ENCODE measurements around the gene NPLOC4. TPM values are rescaled to one million over a fixed set of nuclear protein-coding genes. Genes with fewer than 3 reads are reported as not detected.

The NPLOC4 gene
- total and polyA plus RNA-seq, 9 of the 15 experiments (the other 6 are each of a cell fraction or from before 2014, with no cell fraction given) = 1.5 to 116 (median 64.5) TPM

DNA sequence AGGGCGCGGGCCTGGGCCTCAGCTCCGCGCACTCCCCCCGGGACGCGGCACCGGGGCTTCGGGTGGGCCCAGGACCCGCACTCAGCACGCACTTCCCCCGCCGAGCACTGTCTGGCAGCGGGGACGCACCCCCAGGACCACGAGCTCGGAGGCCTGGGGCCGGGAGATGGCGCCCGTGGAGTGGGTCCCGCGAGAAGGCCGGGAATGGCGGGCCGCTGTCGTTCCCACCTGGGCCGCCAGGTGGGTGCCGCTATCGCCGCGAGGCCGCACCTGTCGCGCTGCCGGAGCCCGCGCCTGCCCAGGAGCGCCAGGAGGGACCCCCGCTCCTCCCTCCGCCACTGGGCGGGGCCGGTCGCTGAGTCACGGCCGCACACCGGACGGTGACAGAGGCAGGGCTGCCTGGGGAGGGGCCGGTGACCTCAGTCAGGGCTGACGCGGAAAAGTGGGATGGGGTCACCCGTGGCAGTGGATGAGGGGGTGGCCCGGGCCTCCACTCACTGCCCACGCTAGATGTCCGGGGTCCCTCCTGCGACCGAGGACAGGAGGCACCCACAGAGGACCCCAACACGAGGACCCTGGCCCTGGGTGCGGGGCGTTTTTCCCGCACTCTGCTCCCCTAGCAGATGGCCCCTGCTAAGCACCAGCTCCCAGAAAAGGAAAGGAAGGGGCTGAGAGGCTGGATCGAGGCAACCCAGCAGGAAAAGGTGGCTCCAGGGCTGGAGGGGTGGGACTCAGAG lies 117.5 kb downstream of the NPLOC4 start (continued):
- TF ChIP-seq ZC3H11A (IDR thresholded peaks at IDR 0.05; ENCODE audit: low read depth, low read length) = no peak
- no peak for TF ChIP-seq PHTF2 (CRISPR knock-in tag; IDR thresholded peaks at IDR 0.05)
- no peak for TF ChIP-seq MLLT1 (IDR thresholded peaks at IDR 0.05)
- peak; percentile 95 for TF ChIP-seq ZEB2 (IDR thresholded peaks at IDR 0.05)
- peak in 1 of 2 experiments; percentile 31; a peak in 1 of 4 replicates for TF ChIP-seq FOXA3 (CRISPR knock-in tag; conservative IDR thresholded peaks at IDR 0.05 in 1 of 2, IDR thresholded peaks at IDR 0.05 in 1 of 2)
- TF ChIP-seq STAG1 (CRISPR knock-in tag; IDR thresholded peaks at IDR 0.05; ENCODE audit: borderline replicate concordance) = 0 out of 2 replicates have a peak, but pooled peaks have one; percentile 6
- no peak for TF ChIP-seq HMG20A (CRISPR knock-in tag; conservative IDR thresholded peaks at IDR 0.05)
- no peak; the same call in 1 of the 2 replicates for TF ChIP-seq ZBTB1 (CRISPR knock-in tag; IDR thresholded peaks at IDR 0.05; ENCODE audit: borderline replicate concordance, low read depth)
- TF ChIP-seq MTF1 (CRISPR knock-in tag; IDR thresholded peaks at IDR 0.05; ENCODE audit: borderline replicate concordance) = no peak
- no peak for TF ChIP-seq POLR2AphosphoS2 (IDR thresholded peaks at IDR 0.05; ENCODE audit: low read length)
- no peak for TF ChIP-seq BRF1 (IDR thresholded peaks at IDR 0.05; ENCODE audit: borderline replicate concordance, extremely low read depth, insufficient read length)
- TF ChIP-seq, protein P1, sequence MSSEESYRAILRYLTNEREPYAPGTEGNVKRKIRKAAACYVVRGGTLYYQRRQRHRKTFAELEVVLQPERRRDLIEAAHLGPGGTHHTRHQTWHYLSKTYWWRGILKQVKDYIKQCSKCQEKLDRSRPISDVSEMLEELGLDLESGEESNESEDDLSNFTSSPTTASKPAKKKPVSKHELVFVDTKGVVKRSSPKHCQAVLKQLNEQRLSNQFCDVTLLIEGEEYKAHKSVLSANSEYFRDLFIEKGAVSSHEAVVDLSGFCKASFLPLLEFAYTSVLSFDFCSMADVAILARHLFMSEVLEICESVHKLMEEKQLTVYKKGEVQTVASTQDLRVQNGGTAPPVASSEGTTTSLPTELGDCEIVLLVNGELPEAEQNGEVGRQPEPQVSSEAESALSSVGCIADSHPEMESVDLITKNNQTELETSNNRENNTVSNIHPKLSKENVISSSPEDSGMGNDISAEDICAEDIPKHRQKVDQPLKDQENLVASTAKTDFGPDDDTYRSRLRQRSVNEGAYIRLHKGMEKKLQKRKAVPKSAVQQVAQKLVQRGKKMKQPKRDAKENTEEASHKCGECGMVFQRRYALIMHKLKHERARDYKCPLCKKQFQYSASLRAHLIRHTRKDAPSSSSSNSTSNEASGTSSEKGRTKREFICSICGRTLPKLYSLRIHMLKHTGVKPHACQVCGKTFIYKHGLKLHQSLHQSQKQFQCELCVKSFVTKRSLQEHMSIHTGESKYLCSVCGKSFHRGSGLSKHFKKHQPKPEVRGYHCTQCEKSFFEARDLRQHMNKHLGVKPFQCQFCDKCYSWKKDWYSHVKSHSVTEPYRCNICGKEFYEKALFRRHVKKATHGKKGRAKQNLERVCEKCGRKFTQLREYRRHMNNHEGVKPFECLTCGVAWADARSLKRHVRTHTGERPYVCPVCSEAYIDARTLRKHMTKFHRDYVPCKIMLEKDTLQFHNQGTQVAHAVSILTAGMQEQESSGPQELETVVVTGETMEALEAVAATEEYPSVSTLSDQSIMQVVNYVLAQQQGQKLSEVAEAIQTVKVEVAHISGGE (CRISPR knock-in tag; IDR thresholded peaks at IDR 0.05) = no peak
- no peak for TF ChIP-seq KDM5B (IDR thresholded peaks at IDR 0.05; ENCODE audit: insufficient replicate concordance, low read depth, low read length)
- TF ChIP-seq USF1 (CRISPR knock-in tag; IDR thresholded peaks at IDR 0.05) = no peak
- no peak for TF ChIP-seq NELFE (IDR thresholded peaks at IDR 0.05; ENCODE audit: insufficient read depth, insufficient read length)
- TF ChIP-seq RBM25 (IDR thresholded peaks at IDR 0.05; ENCODE audit: low read depth, low read length, severe bottlenecking) = peak; percentile 71
- TF ChIP-seq NR1H2 (CRISPR knock-in tag; IDR thresholded peaks at IDR 0.05) = no peak
- no peak for TF ChIP-seq ZFPM2 (CRISPR knock-in tag; IDR thresholded peaks at IDR 0.05)
- no peak for TF ChIP-seq CREBBP (IDR thresholded peaks at IDR 0.05; ENCODE audit: low read depth, low read length)
- no peak for TF ChIP-seq NCOA6 (IDR thresholded peaks at IDR 0.05)
- no peak for TF ChIP-seq ARNT (IDR thresholded peaks at IDR 0.05)
- TF ChIP-seq ELK1 (CRISPR knock-in tag; IDR thresholded peaks at IDR 0.05) = no peak

Measured in K562 (cell line).